Ishikawa (cell line): ENCODE measurements around the gene SEPTIN3.

Experiments
- CEBPB ChIP-seq: IDR thresholded peaks from 2 replicates; pipeline ENCODE4 v1.6.1; 2012
- CREB1 ChIP-seq: IDR thresholded peaks from 2 replicates; pipeline ENCODE4 v1.6.1; 2012; ENCODE audit warnings: low read depth
- EGR1 ChIP-seq: IDR thresholded peaks from 2 replicates; pipeline ENCODE4 v1.6.1; 2012
- FOXM1 ChIP-seq: IDR thresholded peaks from 2 replicates; pipeline ENCODE4 v1.6.1; 2012; ENCODE audit warnings: low read depth, borderline replicate concordance
- NFIC ChIP-seq: IDR thresholded peaks from 2 replicates; pipeline ENCODE4 v1.6.1; 2012
- RAD21 ChIP-seq: IDR thresholded peaks from 2 replicates; pipeline ENCODE4 v1.6.1; 2012; ENCODE audit warnings: low read depth
- TAF1 ChIP-seq: IDR thresholded peaks from 2 replicates; pipeline ENCODE4 v1.6.1; 2012; ENCODE audit warnings: low read depth, mild to moderate bottlenecking
- TCF12 ChIP-seq: IDR thresholded peaks from 2 replicates; pipeline ENCODE4 v1.6.1; 2012; ENCODE audit warnings: low read depth
- TEAD4 ChIP-seq: IDR thresholded peaks from 2 replicates; pipeline ENCODE4 v1.6.1; 2012
- YY1 ChIP-seq: IDR thresholded peaks from 2 replicates; pipeline ENCODE4 v1.6.1; 2012; ENCODE audit warnings: low read depth
- ZBTB7A ChIP-seq: IDR thresholded peaks from 2 replicates; pipeline ENCODE4 v1.6.1; 2012; ENCODE audit warnings: low read depth
- TF ChIP-seq, protein P1 (sequence below): IDR thresholded peaks from 2 replicates; pipeline ENCODE4 v1.6.1; 2012; ENCODE audit warnings: low read depth, mild to moderate bottlenecking
- TF ChIP-seq, protein P2 (sequence below): IDR thresholded peaks from 2 replicates; pipeline ENCODE4 v1.6.1; 2012
- TF ChIP-seq, protein P3 (sequence below): IDR thresholded peaks from 2 replicates; pipeline ENCODE4 v1.6.1; 2012

DNA sequence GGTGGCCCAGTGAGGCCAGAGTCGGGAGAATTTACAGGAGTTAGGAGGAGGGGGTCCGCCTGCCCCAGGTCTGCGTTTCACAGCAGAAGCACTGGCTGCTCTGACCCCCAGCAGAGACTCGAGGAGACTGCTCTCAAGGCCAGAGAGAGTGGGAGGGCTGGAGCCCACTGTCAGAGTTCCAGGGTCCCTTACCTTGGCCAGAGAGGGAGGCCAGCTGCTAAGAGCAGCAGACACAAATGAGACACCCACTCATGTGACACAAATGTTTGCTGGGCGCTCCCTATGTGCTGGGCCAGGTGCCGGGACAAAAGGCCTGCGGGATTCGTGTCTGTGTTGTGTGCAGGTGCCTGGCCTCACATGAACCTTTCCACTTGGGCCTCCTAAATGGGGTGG, 39.8 kb upstream of the SEPTIN3 start:
- TF ChIP-seq, protein P1, sequence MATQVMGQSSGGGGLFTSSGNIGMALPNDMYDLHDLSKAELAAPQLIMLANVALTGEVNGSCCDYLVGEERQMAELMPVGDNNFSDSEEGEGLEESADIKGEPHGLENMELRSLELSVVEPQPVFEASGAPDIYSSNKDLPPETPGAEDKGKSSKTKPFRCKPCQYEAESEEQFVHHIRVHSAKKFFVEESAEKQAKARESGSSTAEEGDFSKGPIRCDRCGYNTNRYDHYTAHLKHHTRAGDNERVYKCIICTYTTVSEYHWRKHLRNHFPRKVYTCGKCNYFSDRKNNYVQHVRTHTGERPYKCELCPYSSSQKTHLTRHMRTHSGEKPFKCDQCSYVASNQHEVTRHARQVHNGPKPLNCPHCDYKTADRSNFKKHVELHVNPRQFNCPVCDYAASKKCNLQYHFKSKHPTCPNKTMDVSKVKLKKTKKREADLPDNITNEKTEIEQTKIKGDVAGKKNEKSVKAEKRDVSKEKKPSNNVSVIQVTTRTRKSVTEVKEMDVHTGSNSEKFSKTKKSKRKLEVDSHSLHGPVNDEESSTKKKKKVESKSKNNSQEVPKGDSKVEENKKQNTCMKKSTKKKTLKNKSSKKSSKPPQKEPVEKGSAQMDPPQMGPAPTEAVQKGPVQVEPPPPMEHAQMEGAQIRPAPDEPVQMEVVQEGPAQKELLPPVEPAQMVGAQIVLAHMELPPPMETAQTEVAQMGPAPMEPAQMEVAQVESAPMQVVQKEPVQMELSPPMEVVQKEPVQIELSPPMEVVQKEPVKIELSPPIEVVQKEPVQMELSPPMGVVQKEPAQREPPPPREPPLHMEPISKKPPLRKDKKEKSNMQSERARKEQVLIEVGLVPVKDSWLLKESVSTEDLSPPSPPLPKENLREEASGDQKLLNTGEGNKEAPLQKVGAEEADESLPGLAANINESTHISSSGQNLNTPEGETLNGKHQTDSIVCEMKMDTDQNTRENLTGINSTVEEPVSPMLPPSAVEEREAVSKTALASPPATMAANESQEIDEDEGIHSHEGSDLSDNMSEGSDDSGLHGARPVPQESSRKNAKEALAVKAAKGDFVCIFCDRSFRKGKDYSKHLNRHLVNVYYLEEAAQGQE = no peak
- TF ChIP-seq EGR1 = no peak
- no peak for TF ChIP-seq TEAD4
- TF ChIP-seq CREB1 = no peak
- TF ChIP-seq TCF12 = no peak
- TF ChIP-seq YY1 = no peak
- TF ChIP-seq FOXM1 = no peak
- no peak for TF ChIP-seq RAD21
- TF ChIP-seq NFIC = no peak
- TF ChIP-seq, protein P2, sequence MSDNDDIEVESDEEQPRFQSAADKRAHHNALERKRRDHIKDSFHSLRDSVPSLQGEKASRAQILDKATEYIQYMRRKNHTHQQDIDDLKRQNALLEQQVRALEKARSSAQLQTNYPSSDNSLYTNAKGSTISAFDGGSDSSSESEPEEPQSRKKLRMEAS = no peak
- TF ChIP-seq CEBPB = no peak
- no peak for TF ChIP-seq TAF1
- TF ChIP-seq, protein P3, sequence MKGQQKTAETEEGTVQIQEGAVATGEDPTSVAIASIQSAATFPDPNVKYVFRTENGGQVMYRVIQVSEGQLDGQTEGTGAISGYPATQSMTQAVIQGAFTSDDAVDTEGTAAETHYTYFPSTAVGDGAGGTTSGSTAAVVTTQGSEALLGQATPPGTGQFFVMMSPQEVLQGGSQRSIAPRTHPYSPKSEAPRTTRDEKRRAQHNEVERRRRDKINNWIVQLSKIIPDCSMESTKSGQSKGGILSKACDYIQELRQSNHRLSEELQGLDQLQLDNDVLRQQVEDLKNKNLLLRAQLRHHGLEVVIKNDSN = no peak
- TF ChIP-seq ZBTB7A = no peak
